Uterus (tissue), 4 donors: Measurements from ENCODE around the gene ATM. TPM values are rescaled to one million over a fixed set of nuclear protein-coding genes. Genes with fewer than 3 reads are reported as not detected.

Experiments used
- DNase-seq, 2 donors: peaks; one replicate each; pipeline ENCODE4 v3.0.0-alpha.2; 2019 to 2020
- H3K27ac ChIP-seq, 2 donors: fragments of 200-600 bp; sonication (generic); 1 replicate in 1 of 2; 2 replicates in 1 of 2; pipeline ENCODE4 v1.5.1; 2016 to 2018
- H3K27me3 ChIP-seq, 2 donors: fragments of 200-600 bp; sonication (generic); one replicate each; pipeline ENCODE4 v1.5.1; 2018 to 2019; ENCODE audit warnings: control low read depth in 1 of 2
- H3K36me3 ChIP-seq, 2 donors: fragments of 200-600 bp; sonication (generic); one replicate each; pipeline ENCODE4 v1.5.1; 2019; ENCODE audit warnings: control low read depth in 1 of 2
- H3K4me1 ChIP-seq, 2 donors: fragments of 200-600 bp; sonication (generic); one replicate each; pipeline ENCODE4 v1.5.1; 2018 to 2019; ENCODE audit warnings: control low read depth in 1 of 2
- H3K4me3 ChIP-seq, 2 donors: fragments of 200-600 bp; sonication (generic); 1 replicate in 1 of 2; 2 replicates in 1 of 2; pipeline ENCODE4 v1.5.1; 2018 to 2019; ENCODE audit warnings: mild to moderate bottlenecking in 1 of 2
- H3K9me3 ChIP-seq, 2 donors: fragments of 200-600 bp; sonication (generic); one replicate each; pipeline ENCODE4 v1.5.1; 2019; ENCODE audit warnings: control low read depth in 1 of 2
- CTCF ChIP-seq, 4 experiments: fragments of 200-600 bp in 2 of 4; fragments of 450-650 bp in 2 of 4; sonication (generic) in 2 of 4; IDR thresholded peaks; one replicate each; pipeline ENCODE4 v1.5.1; 2016 to 2019; ENCODE audit warnings: antibody characterized with exemption in 4 of 4, mild to moderate bottlenecking in 2 of 4, moderate library complexity in 1 of 4
- POLR2A ChIP-seq, 2 donors: fragments of 450-650 bp; IDR thresholded peaks; one replicate each; pipeline ENCODE4 v1.6.1; 2016; ENCODE audit warnings: antibody characterized with exemption in 2 of 2, mild to moderate bottlenecking in 1 of 2, moderate library complexity in 1 of 2
- intact Hi-C: fragments of 100-400 bp; cut with DNase I; formaldehyde crosslinking; loops from one replicate; pipeline ENCODE4 v1.15.1; 2023; ENCODE audit warnings: low total_unique reads
- total RNA-seq, 4 donors: library from RNA; depleted of rRNA in 3 of 4; stranded (reverse); fragments of >200 nt in 3 of 4; gene quantifications; one replicate each; pipeline versions ENCODE4 v1.1.0 to v1.2.4, GENCODE V29; 2014 to 2023
- donor health status: DM: yes; HTN: yes; CAD: no.

The ATM gene
- total RNA-seq, 4 donors from 2014 or later = 51.2 to 196 (median 132) TPM

DNA sequence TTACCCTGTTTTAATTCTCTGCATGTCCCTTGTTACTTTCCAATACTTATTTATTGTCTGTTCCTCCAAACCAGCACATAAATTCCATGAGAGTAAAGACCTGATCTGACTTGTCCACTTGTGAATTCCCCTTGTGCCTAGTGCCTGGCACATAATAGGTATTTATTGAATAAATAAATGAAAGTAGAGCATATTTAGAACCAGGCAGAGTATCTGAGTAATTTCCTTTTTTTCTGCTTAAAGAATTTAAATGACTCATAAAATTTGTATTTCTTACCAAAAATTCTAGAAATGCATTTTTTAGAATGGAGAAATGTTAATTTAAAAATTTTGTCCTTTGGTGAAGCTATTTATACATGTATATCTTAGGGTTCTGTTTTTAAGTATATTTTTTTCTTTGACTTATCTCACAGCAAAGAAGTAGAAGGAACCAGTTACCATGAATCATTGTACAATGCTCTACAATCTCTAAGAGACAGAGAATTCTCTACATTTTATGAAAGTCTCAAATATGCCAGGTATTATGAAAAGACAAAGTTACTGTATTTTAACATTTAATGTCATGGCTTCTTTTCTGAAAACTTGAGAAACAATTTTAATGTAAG lies 96.8 kb downstream of the ATM start:
- Histone ChIP-seq H3K27me3 (no peaks in the 10 kb centered on the region), H3K4me3 (no peak overlapping the region), H3K4me1 (no peaks in the 10 kb centered on the region), H3K27ac (no peak overlapping the region), H3K36me3 (no peaks in the 10 kb centered on the region), H3K9me3 (no peaks in the 10 kb centered on the region)
- intact Hi-C loops = no loop called here
- TF ChIP-seq POLR2A (IDR thresholded peaks at IDR 0.05) (no peak), CTCF (IDR thresholded peaks at IDR 0.05) (no peak)
- no peak for DNase-seq

DNA sequence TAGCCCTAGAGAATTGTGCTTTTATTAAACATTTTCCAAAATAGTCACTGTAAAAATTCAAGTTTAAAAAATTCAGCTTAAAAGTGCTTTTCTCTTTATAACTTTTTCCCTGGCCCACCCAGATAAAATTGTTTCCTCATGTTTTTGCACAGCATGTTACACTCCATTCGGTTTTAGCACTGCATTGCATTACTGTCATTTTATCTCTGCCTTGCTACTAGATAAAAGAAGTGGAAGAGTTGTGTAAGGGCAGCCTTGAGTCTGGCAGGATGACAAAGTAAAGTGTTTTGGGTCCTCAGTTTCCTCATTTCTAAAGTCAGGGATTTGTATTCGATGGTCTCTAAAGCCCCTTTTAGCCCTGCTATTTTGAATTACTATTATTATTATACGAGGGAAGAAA lies 99.8 kb downstream of the ATM start:
- no peaks in the 10 kb centered on the region for H3K36me3 ChIP-seq
- intact Hi-C loops = no loop called here
- no peak for DNase-seq

DNA sequence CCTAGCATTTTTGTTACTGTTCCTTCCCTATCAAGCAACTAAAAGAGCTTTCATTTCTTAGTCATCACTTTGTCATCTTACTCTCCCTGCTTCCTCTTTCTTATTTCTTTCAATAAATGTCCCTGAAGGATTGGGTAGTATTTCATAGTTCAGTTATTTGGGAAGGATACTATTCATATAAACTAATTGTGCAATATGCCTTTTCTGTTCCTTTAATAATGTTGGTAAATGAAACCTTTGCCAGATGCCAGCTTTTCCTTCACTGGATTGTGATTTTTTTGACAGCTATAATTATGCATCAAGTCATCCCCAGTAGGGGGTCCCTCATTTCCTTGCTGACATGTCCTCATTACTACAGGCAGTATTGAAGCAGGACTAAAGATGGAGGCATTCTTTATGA lies 101.7 kb downstream of the ATM start:
- H3K4me3 ChIP-seq = no peak overlapping the region
- H3K27me3 ChIP-seq = no peaks in the 10 kb centered on the region
- H3K27ac ChIP-seq = no peak overlapping the region
- no peaks in the 10 kb centered on the region for H3K9me3 ChIP-seq
- no peak for DNase-seq
- intact Hi-C loops = no loop called here
- TF ChIP-seq CTCF (IDR thresholded peaks at IDR 0.05) = no peak
- no peak for TF ChIP-seq POLR2A (IDR thresholded peaks at IDR 0.05)
- no peaks in the 10 kb centered on the region for H3K4me1 ChIP-seq
- H3K36me3 ChIP-seq = no peaks in the 10 kb centered on the region

More for the DNA sequence above, 99.8 kb downstream of the ATM start:
- H3K4me3 ChIP-seq = no peak overlapping the region
- H3K27ac ChIP-seq = no peak overlapping the region
- H3K4me1 ChIP-seq = no peaks in the 10 kb centered on the region
- H3K27me3 ChIP-seq = no peaks in the 10 kb centered on the region
- no peak for TF ChIP-seq POLR2A (IDR thresholded peaks at IDR 0.05)
- TF ChIP-seq CTCF (IDR thresholded peaks at IDR 0.05) = no peak
- H3K9me3 ChIP-seq = no peaks in the 10 kb centered on the region

DNA sequence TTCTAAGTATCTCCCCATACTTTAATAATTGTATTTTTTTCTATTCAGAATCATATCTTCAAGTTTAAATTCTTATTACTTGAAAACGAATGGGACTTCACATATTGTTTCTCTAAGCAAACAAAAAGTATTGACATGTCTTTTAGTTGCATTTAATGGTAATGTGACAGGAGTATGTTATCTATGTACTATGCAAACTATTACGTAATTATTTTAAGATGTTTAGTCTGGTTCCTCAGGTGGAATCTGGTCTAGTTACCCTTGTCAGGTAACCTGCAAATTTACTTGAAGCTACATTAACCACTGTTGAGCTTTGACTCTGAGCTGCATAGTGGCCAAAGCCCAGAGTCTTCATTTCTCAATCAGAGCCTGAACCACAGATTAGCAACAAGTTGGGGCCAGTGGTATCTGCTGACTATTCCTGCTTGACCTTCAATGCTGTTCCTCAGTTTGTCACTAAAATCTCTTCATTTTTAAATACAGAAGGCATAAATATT lies 110.6 kb downstream of the ATM start:
- Histone ChIP-seq H3K9me3 (no peaks in the 10 kb centered on the region), H3K36me3 (no peaks in the 10 kb centered on the region), H3K27ac (no peak overlapping the region), H3K4me1 (no peaks in the 10 kb centered on the region), H3K4me3 (no peak overlapping the region), H3K27me3 (no peaks in the 10 kb centered on the region)
- DNase-seq = no peak
- intact Hi-C loops = no loop called here
- TF ChIP-seq POLR2A (IDR thresholded peaks at IDR 0.05) (no peak), CTCF (IDR thresholded peaks at IDR 0.05) (no peak)

GRCh38 chr11:108338750-108339149 lies 115.9 kb downstream of the ATM start:
- H3K4me1 ChIP-seq = no peaks in the 10 kb centered on the region
- DNase-seq = no peak
- no peak overlapping the region for H3K4me3 ChIP-seq
- H3K27me3 ChIP-seq = no peaks in the 10 kb centered on the region
- no peaks in the 10 kb centered on the region for H3K9me3 ChIP-seq
- TF ChIP-seq POLR2A (IDR thresholded peaks at IDR 0.05) = no peak
- TF ChIP-seq CTCF (IDR thresholded peaks at IDR 0.05) = no peak
- no peaks in the 10 kb centered on the region for H3K36me3 ChIP-seq
- intact Hi-C loops = no loop called here
- H3K27ac ChIP-seq = no peak overlapping the region
